GM21515 (cell line): Measurements from ENCODE around the gene PIAS4.

Source experiments
- ATAC-seq: cut with Tn5 transposase; IDR thresholded peaks from one replicate; pipeline ENCODE4 v1.9.1; 2021; ENCODE audit not compliant: unreplicated experiment

PIAS4 gene

DNA sequence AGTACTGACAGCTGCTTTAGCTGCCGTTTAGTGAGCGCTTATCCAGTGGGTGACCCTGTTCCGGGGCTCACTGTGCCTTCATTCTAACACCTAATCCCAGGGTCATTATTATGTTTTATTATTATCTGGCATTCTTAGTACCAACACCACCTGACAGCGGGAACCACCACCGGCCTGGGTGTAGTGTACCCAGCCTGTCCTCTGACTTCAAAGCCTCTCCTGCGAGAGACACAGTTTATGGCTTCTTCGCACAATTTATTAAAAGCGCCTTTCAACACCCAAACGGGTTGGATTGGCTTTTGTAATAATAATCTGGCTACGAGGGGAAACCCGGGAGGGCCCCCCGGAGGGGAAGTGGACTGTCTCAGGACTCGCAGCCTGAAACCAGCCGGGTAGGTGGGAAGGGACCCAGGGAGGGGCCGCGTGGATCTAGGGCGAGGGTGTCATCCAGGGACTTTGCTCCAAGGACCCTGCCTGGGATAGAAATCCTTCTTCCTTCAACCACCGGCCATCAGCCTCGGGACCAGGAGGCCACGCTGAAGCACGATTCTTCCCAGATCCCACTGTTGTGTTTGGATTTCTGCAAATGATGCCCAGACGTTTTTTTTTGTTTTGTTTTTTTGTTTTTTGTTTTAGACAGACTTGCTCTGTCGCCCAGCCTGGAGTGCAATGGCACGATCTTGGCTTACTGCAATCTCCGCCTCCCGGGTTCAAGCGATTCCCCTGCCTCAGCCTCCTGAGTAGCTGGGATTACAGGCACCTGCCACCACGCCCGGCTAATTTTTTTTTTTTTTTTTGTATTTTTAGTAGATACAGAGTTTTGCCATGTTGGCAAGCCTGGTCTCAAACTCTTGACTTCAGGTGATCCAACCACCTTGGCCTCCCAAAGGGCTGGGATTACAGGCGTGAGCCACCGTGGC is 60.8 kb downstream of the PIAS4 start:
- no peak for ATAC-seq

DNA sequence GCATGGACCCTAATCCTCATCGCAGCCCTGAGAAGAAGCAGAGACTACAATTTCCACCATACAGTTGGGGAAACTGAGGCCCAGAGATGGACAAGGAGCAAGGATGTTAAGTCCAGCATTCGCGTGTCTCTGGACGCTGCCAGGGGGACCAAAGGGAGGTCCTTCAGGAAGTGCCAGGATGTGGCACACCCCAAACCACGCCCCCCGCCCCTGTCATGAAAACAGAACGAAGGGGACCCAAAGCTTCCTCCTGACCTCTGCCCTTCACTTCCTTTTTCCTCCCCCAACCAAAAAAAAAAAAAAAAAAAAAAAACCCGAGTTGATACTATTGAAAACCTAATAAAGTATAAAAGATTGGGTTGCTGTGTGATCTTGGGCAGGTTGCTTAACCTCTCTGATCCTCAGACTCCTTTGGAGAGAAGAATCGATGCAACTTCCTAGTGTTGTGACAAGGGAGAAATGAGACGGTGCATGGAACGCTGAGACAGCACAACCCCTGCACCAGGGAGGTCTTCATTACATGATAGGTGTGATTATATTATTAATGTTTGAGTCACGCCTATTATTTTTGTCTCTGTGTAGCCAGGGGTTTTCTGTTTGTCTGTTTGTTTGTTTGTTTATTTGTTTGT is 61.9 kb downstream of the PIAS4 start:
- ATAC-seq = no peak

DNA sequence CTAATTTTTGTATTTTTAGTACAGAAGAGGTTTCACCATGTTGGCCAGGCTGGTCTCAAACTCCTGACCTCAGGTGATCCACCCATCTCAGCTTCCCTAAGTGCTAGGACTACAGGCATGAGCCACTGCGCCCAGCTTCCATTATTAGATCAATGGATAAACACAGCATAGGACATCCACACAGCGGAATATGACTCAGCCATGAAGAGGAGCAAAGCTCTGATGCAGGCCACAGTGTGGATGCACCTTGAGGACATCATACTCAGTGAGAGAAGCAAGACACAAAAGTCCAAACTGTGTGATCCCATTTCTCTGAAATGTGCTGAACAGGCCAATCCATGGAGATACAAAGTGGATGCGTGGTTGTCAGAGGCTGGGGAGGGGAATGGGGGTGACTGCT is 64.1 kb downstream of the PIAS4 start:
- ATAC-seq = no peak

GRCh38 chr19:4075373-4075772 is 67.8 kb downstream of the PIAS4 start:
- ATAC-seq = no peak

DNA sequence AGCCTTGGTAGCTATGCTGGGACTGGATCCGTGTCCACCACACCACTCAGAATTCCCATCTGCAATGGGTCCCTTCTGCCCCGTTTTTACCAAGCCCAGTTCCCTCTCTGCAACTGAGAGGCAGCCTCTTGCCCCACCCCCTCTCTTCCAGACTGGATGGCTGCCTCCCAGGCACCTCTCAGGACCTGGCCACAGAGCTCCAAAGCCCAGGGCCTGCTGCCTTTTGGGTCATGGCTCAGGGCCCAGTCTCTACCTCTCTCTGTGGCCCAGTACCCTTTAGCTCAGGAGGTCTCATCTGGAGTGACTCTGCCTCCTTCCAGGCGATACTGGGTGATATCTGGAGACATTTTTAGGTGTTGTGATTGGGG is 69.5 kb downstream of the PIAS4 start:
- ATAC-seq = no peak

GRCh38 chr19:4077800-4078684 is 70.5 kb downstream of the PIAS4 start:
- ATAC-seq = no peak

- ATAC-seq = no peak
These were observed 72.9 kb downstream of the PIAS4 start for GRCh38 chr19:4080473-4080872.

GRCh38 chr19:4081441-4082129 is 74.0 kb downstream of the PIAS4 start:
- no peak for ATAC-seq

DNA sequence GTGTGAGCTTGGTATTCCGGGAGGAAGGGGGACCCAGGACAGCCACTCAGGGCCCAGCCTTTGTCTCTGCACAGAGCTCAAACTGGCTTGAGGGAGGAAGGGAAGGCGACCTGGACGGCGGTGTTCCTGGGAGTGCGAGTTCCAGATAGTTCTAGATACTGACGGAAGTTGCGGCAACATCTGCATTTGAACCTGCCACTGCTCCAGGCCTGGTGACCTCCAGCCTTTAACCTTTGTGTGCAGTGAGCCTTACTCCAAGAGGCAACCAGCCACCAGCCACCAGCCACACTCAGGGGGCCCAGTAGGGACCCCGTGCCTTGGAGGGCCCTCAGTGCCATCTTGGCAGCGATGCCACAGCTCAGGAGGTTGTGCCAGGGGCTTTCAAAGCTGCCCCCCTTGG is 74.6 kb downstream of the PIAS4 start:
- no peak for ATAC-seq

GRCh38 chr19:4083677-4084546 is 76.4 kb downstream of the PIAS4 start:
- no peak for ATAC-seq

DNA sequence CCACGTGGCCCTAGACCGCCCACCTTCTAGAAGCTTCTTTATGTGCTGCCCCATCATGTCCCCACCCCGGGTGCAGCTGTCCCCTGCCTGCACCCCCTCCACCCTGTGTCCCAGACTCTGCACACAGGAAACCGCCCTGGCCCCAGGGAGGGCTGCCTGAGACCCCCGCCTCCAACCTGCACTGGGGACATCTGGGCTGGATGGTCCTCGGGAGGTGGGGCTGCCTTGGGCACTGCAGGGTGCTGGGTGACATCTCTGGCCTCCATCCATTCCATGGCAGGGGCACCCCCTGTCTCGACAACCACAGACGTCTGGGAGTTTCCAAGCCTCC is 77.0 kb downstream of the PIAS4 start:
- ATAC-seq = no peak

GRCh38 chr19:4086411-4086867 is 78.9 kb downstream of the PIAS4 start:
- ATAC-seq = no peak

DNA sequence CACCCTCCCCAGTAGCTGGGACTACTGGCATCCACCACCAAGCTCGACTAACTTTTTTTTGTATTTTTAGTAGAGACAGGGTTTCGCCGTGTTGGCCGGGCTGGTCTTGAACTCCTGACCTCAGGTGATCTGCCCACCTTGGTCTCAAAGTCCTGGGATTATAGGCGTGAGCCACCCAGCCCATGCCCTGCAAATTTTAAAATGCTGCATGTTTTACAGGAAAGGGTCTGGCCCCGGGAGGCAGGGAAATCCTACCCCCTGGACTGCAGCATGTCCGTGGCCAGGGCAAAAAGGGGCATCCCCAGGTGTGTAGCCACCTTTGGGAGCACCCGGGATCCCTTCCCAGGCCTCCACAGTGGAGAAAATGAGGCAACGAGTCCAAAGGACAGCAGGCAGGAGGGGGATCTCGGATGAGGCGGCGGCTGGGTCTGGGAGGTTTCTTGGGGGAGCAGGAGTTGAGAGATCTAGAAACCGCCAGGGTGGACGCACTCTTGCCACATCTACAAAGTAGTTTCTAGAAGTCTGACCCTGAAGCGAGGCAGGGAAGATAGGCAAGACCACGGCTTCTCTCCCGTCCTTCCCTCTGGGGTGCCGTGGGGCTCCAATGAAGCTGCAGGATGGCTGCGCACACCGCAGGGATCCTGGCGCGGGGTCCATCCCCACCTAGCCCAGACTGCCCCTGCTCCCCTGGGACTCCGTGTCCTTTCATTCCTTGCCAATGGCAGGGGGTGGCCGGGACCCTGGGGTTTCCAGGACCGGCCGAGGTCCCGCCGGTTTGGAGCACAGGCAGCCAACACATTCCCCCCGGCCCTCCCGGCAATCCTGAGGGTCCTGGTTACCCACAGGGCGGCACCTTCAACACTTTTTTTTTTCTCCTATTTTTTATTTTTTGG is 80.5 kb downstream of the PIAS4 start:
- no peak for ATAC-seq

DNA sequence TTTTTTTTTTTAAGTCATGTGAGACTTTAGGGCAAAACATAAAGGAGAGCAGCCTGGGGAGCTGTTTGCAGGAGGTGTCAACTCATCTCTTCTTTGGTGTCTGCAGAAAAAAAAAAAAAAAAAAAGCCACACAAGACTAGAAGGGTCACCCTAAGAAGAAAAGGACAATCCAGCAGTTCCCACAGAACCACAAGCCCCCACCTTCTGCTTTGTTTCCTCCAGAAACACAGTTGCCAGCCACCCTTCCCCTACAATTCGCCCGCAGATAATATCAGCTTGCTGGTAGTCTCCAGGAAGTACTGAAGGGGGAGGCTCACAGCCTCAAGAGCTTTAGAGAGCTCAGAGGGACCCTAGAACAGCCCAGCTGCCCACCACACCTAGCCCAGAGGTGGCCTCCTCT is 81.4 kb downstream of the PIAS4 start:
- ATAC-seq = no peak
